Measurements from ENCODE around the gene ZNF79.

Gene ZNF79

DNA sequence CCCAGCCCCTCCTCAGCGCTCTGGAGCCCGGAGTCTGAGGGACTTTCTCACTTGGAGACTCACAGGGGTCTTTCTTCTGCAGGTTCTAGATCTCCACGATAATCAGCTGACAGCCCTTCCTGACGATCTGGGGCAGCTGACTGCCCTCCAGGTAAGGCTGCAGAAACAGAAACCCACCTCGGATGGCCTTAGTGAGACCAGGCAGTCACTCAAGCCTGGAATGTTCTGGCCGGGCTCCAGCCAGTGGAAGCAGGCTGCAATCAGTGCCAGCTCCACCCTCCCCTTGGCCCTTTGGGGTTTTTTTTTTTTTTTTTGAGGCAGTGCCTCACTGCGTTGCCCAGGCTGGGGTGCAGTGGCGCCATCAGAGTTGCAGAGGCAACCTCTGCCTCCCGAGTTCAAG is 34.7 kb downstream of the ZNF79 start:
- no peak for DNase-seq

DNA sequence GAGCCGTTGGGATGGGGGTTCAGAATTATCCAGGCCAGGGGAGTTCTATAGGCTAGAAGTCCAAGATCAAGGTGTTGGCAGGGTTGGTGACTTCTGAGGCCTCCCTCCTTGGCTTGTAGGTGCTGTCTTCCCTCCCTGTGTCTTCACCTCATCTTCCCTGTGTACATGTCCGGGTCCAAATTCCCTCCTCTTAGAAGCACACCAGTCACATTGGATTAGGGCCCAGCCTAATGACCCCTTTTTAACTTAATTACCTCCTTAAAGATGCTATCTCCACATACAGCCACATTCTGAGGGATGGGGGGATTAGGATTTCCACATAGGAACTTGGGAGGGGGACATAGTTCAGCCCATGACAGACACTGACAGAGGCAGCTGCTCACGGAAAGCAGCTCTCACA is 39.2 kb downstream of the ZNF79 start:
- DNase-seq, result no peak

DNA sequence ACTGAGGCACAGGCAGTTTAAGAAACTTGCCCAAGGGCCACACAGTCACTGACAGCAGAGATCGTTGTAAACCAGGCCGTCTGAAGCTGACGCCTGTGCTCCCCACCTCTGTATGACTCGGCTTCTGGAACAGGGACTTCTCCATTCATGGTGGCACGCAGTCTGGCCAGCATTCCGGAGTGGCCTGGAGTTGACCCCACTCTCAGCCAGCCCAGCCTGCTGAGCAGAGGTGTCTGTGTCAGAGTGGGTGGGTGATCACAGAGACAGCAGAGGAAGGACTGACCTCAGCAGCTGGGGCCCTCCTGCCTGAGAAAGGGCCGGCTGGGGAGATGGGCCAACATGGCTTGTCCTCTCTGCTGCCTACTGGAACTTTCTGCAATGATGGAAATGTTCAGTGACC is 39.7 kb downstream of the ZNF79 start:
- DNase-seq, result peak; percentile 54

DNA sequence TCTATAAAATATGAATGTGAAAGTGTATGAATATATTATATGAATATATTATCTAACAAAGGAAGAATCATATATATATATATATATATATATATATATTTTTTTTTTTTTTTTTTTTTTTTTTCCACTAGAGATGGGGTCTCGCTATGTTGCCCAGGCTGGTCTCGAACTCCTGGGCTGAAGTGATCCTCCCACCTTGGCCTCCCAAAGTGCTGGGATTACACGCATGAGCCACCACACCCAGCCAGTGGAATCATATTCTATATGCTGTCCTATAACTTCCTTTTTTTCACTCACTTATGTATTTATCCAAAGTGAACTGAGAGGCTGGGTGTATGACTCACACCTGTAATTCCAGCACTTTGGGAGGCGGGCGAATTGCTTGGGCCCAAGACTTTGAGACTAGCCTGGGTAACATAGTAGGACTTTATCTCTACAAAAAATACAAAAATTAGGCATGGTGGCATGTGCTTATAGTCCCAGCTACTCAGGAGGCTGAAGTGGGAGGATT is 42.3 kb downstream of the ZNF79 start:
- peak; percentile 40 for DNase-seq

DNA sequence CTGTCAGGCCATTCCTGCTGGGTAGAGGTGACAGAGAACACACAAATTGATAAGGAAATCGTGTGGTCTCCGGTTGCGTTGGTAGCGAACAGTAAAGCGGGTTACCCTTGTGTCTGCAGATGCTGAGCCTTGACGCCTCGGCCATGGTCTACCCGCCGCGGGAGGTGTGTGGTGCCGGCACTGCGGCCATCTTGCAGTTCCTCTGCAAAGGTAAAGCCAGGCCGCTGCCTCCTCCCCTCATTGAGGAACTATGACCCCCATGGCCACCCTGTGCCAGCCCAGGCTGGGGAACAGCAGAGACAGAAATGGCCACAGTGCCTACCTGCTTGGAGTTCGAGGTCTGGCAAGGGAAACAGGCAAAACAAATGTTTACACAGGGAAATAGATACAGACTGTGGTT is 43.4 kb downstream of the ZNF79 start:
- no peak for DNase-seq

DNA sequence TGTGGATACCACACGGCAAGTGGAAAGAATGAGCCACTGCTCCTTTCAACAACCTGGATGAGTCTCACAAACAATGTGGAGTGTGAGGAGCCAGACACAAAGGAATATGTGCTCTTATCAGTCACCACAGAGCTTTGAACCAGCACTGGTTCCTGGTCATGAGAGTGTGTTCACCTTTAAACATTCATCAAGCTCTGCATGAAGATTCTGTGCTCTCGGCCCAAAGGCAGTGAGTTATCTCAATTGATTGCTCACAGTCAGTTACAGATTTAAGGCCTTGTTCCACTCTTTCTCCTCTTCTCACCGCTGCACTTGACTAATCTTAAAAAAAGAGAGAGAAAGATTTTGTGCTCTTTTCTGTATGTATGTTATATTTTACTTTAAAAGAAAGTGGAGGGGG is 46.5 kb downstream of the ZNF79 start:
- DNase-seq, result no peak

DNA sequence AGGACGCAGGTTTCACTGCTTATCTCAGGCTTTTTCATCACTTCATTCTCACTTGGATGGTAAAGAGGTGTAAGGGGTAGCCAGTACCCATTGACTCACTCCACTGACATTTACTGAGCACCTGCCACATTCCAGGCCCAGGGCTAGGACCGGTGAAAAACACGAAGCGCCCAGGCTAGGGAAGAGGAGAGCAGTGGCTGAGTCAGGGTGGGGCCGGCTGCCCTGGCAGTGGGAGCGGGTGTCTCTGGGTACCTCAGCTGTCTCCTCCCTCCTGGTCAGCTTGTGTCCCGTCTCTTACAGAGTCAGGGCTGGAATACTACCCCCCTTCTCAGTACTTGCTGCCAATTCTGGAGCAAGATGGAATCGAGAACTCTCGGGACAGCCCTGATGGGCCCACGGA is 49.3 kb downstream of the ZNF79 start:
- no peak for DNase-seq

DNA sequence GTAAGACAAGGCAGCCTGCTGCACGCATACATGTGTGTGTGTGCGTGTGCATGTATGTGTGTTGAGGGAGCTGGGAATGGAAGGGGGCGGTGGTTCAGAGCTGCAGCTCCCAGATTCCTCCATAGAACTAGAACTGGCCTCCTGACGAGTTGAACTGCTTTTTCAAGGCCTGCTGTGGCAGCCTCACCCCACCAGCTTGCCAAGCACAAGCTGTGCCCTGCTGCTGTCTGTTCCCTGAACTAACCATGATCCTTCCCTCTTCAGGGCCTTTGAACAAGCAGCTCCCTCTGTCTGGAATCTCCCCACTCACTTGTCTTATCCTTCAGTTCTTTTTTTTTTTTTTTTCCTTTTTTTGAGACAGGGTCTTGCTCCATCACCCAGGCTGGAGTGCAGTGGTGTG is 49.8 kb downstream of the ZNF79 start:
- DNase-seq, result no peak

DNA sequence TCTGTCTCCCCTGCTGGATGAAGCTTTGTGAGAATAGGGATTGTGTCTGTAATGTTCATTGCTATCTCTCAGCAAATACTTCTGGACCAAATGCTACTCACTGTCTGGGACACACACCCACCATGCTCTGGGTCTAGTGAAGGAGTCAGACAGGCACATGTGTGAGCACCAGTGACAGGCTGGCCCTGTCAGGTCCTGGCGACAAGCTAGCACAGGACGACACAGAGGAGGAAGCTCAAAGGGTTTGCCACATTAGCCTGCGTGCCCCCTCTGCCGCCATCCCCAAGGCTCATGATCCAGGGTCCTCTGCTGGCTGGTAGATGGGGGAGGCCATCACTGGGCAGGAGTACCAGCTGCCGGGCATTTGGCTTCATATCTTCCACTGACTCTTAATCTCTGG is 50.4 kb downstream of the ZNF79 start:
- no peak for DNase-seq

DNA sequence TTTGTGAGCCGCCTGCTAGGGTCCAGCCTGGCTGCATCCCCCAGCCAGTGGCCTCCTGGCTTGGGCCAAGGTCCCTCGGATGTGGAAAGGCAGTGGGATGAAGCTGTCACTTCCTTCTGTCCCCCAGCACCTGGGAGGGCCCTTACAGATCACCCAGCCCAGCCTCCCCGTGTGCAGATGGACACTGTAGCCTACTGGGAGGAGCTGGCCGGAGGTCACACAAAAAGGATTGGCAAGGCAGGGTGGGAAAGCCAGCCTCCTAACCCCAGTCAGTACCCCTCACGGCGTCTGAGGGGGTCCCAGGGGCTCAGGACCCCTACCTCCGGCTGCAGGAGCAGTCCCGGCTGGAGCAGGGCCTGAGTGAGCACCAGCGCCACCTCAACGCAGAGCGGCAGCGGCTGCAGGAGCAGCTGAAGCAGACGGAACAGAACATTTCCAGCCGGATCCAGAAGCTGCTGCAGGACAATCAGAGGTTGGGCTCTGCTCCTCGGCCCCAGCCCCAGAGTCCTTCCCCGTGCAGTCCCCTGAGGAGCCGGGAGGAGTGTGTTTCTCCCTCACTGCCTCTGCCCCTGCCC is 55.4 kb downstream of the ZNF79 start:
- no peak for DNase-seq

DNA sequence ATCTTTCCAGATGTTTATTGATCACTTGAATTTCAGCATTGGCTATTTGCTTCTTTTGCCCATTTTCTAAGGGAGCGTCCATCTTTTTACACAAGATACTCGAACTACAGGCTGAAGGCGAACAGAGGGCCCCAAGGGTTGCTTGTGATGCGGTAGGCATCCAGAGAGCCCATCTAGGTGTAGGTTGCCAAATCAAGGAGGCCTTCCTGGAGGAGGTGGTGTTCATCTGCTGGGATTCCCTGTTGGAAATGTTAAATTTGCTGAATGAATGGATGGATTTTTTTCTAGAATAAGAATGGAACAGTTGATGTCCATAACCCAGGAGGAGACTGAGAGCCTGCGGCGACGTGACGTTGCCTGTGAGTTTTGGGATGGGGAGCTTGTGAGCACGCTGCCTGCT is 58.5 kb downstream of the ZNF79 start:
- DNase-seq, result no peak

DNA sequence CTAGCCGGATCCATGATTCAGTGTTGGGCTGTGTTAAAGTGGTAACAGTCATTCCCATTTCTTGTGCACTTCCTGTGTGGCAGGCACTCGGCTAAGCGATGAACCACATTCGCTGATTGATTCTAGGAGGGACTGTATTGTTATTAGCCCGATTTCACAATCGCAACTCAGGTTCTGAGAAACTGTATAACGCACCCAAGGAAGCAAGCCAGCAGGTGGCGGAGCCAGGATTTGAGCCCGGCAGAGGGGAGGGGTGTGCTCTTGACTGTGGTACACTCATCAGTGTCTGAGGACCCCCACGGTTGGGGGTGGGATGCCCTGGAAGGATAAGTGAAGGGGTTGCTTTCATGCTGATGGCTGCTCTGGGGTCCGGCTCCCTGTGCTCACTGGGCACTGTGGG is 61.8 kb downstream of the ZNF79 start:
- no peak for DNase-seq

DNA sequence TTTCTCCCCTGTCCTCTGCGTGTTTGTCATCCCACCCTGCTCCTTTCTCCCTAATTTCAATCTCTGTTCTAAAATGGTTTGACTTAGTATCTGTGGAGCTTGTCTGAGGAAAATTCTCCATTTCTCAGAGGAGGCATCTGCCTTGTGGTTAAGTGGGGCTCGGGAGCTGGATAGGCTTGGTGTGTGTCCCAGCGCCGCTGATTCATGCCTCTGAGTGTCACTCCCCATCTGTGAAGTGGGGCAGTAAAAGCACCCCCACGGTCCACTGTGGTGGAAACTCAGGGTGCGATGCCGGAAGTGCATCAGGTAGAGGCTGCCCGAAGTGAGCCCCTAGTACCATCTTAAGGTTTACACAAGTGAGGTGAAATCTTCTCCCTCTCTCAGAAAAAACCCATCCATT is 64.8 kb downstream of the ZNF79 start:
- no peak for DNase-seq

DNA sequence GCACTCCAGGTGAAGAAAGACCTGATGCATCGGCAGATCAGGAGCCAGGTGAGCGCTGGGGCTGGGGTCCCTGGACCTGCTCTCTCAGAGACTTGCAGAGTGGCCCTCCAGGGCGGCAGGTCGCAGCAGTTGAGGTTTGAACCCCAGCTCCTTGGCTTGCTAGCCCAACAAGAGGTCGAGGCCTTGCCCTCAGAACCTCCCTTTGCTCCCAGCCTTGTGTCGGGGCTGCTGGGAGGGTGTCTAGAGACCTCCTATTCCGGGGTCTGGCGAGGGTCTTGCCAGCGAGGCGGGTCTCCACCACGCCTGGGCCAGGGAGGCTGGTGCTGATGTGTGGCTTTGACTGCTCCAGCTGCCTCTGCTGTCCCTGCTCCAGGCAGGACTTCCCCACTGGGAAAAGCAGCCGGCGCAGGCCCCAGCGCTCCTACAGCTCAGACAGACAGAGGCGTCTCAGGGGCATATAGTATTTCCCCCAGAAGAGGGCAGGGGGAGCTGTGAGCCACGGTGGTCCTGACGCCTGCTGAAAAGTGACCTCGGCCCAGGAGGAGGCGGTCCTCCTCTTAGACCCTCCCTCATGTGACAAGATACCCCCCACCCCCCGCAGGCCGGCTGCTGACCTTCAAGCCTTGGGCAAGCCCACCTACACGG is 65.4 kb downstream of the ZNF79 start:
- no peak for DNase-seq

DNA sequence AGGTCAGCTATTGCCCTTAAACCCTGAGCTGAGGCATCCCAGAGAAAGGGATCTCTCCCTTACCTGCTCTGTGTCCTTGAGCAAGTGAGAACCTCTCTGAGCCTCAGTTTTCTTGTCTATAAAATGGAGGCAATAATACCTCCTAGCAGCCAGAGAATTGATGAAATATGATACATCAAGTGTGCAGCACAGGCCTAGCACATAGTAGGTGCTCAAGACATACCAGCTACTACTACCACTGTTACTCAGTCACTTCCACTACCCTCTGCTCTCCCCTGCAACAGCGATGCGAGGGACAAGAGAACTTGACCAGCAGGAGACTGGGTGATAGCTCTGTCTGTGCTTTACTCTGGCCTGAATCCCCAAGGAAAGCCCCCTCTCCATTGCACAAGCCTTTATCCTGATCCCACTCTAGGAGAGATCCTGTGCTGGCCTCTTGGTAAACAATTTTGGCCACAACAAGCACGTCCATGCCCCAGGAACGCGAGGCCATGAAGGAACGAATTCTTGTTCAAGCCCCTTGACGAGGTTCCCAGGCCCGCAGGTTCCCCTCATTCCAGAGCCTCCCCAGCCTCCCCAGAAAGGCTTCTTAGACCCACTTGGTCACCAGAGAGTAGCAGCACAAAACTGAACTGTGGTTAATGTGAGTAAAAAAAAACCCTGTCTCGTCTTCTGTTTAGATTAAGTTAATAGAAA is 66.5 kb downstream of the ZNF79 start:
- no peak for DNase-seq

DNA sequence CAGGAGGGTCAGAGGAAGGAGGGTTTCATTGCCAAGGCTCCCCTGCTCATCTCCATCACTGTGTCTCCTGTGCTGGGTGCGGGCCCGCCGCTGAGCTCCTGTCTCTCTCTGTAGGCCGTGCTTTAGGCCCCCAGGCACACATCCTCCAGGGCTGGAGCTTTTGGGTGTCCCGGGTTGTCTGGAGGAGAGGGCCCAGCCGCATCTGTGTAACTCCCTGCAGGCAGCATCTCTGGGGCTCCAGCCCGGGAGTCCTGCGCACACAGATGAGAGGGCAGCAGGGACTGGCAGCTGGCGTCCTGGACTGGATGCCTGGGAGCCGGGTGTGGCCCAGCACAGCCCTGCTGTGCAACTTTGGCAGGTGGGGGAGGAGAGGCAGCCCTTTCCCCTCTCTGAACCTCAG is 67.3 kb downstream of the ZNF79 start:
- no peak for DNase-seq

DNA sequence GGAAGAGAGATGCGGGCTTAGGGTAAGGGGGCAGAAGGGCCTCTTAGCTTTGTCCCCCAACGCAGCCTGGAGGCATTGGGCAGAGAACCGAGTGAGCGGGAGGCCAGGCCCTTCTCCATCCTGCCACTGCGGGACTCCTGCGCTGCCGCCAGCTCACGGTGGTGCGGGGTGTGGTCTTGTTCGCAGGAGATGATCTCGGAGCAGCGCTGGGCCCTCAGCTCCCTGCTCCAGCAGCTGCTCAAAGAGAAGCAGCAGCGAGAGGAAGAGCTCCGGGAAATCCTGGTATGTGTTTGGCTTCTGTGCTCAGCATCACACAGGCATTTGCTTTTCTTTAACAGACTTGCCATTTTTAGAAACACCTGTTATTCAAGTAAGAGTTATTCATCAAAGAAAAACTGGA is 68.4 kb downstream of the ZNF79 start:
- DNase-seq, result no peak

DNA sequence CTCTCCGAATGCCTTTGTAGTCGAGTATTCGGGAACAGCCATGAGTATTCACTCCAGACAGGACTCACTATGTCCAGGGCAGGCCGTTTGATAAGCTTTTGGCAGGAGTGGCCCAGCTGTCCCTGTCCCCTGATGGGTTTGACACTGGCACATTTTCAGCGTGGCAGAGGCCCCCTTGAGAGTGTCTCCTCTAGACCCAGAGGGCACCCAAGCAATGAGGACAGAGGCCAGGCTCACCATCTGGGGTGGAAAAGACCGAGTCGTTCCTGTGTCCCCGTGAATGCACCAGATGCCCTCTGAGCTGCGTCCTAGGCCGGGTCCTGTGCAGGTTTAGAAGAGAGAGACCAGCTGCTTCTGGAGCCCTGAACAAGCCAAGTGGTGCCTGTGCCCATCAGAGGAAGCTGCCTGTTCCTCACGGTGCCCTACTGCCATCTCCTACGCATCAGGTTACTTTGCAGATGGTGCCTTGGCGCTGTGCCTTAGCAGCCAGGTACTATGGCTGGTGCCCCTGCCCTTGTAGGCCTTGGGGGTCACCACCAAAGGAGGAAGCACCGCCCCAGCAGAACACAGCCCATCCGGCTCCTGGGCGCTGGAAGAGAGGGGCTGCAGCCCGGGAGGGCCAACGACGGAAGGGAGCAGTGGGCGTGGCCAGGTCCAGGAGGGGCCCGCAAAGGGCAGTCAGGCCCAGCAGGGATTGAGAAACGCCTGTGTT is 69.6 kb downstream of the ZNF79 start:
- no peak for DNase-seq

DNA sequence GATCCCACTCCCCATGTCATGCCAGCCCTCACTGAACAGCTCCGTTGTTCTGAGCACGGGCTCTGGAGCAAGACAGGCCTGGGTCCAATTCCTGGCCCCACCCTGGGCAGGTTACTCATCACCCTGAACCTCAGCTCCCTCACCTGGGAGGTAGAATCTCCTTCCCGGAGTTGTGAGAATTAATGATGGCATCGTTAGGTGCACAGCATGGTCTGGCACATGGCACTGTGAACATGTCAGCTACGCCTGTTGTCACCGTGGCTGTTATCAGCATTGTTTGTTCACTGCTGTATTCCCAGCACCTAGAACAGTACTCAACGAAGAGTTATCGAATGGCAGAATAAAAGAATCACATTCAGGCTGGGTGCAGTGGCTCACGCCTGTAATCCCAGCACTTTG is 70.1 kb downstream of the ZNF79 start:
- DNase-seq, result no peak

Measured in inflammatory macrophage treated with lipopolysaccharide for 4 hours (primary cell).